ENCODE measurements around the gene PM20D1. TPM values are rescaled to one million over a fixed set of nuclear protein-coding genes. Genes with fewer than 3 reads are reported as not detected.
"Not testable (repeated sequence)": the region's sequence is repeated elsewhere in the genome, so short reads cannot be mapped to it uniquely, and the experiment has no call there.

PM20D1 gene
- total and polyA plus RNA-seq, 2 donors (not counting 1 experiment from before 2014, with no cell fraction given) = not detected

- no peak overlapping the region for H3K4me3 ChIP-seq (replicated peaks in 1 of 4; ENCODE audit: control extremely low read depth in 1 of 4, insufficient read depth in 1 of 4, low read depth in 3 of 4, low read length in 4 of 4)
- DNase-seq (ENCODE audit: low read depth in 2 of 2) = peak in 1 of 2 donors; percentile 4
- H3K4me2 ChIP-seq (ENCODE audit: extremely low read depth, insufficient read depth, low read length) = no peak overlapping the region
- H3K27ac ChIP-seq (ENCODE audit: insufficient read depth, low read length) = no peak overlapping the region
- H3K4me1 ChIP-seq (ENCODE audit: control insufficient read depth, extremely low read depth, insufficient read depth, low read length) = no peaks in the 10 kb centered on the region
- H3K79me2 ChIP-seq (ENCODE audit: control insufficient read depth, insufficient read depth, low read length) = no peaks in the 10 kb centered on the region
- no peaks in the 10 kb centered on the region for H4K20me1 ChIP-seq (ENCODE audit: control insufficient read depth, extremely low read depth, insufficient read depth, low read length)
- no peak overlapping the region for H2AFZ ChIP-seq (ENCODE audit: low read length)
- H3K9me3 ChIP-seq (ENCODE audit: control insufficient read depth, insufficient read depth, low read depth, low read length) = no peaks in the 10 kb centered on the region
- TF ChIP-seq EZH2 (IDR thresholded peaks at IDR 0.05; ENCODE audit: low read length, missing control alignments) = no peak
- TF ChIP-seq CTCF (conservative IDR thresholded peaks at IDR 0.05 in 1 of 2, IDR thresholded peaks at IDR 0.05 in 1 of 2; ENCODE audit: low read depth in 1 of 2, low read length in 2 of 2) = no peak
- H3K9ac ChIP-seq (ENCODE audit: insufficient read depth, low read length) = no peak overlapping the region
- no peaks in the 10 kb centered on the region for H3K36me3 ChIP-seq (ENCODE audit: control insufficient read depth, insufficient read depth, low read length)
- peaks cover 12% of the 10 kb centered on the region for H3K27me3 ChIP-seq (ENCODE audit: control insufficient read depth, insufficient read depth, low read length)
Observed at GRCh38 chr1:205824180-205824579, 25.8 kb downstream of the PM20D1 start.

DNA sequence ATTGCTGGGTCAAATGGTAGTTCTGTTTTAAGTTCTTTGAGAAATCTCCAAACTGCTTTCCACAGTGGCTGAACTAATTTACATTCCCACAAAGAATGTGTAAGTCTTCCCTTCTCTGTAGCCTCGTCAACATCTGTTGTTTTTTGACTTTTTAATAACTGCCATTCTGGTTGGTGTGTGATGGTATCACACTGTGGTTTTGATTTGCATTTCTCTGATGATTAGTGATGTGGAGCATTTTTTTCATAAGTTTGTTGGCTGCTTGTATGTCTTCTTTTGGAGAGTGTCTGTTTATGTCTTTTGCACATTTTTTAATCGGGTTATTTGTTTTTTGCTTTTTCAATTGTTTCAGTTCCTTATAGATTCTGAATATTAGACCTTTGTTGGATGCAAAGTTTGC is 26.7 kb downstream of the PM20D1 start:
- not testable (repeated sequence) for H3K9me3 ChIP-seq (ENCODE audit: control insufficient read depth, insufficient read depth, low read depth, low read length); H3K4me3 ChIP-seq (replicated peaks in 1 of 4; ENCODE audit: control extremely low read depth in 1 of 4, insufficient read depth in 1 of 4, low read depth in 3 of 4, low read length in 4 of 4); H3K36me3 ChIP-seq (ENCODE audit: control insufficient read depth, insufficient read depth, low read length); H2AFZ ChIP-seq (ENCODE audit: low read length); DNase-seq (ENCODE audit: low read depth in 2 of 2); H3K27ac ChIP-seq (ENCODE audit: insufficient read depth, low read length); H3K9ac ChIP-seq (ENCODE audit: insufficient read depth, low read length); H3K79me2 ChIP-seq (ENCODE audit: control insufficient read depth, insufficient read depth, low read length); H4K20me1 ChIP-seq (ENCODE audit: control insufficient read depth, extremely low read depth, insufficient read depth, low read length); H3K4me1 ChIP-seq (ENCODE audit: control insufficient read depth, extremely low read depth, insufficient read depth, low read length); H3K4me2 ChIP-seq (ENCODE audit: extremely low read depth, insufficient read depth, low read length)
- H3K27me3 ChIP-seq (ENCODE audit: control insufficient read depth, insufficient read depth, low read length) = peaks cover 12% of the 10 kb centered on the region

GRCh38 chr1:205822397-205822796 is 27.5 kb downstream of the PM20D1 start:
- no peak for DNase-seq (ENCODE audit: low read depth in 2 of 2)
- TF ChIP-seq EZH2 (IDR thresholded peaks at IDR 0.05; ENCODE audit: low read length, missing control alignments) = no peak
- no peak for TF ChIP-seq CTCF (conservative IDR thresholded peaks at IDR 0.05 in 1 of 2, IDR thresholded peaks at IDR 0.05 in 1 of 2; ENCODE audit: low read depth in 1 of 2, low read length in 2 of 2)

More at GRCh38 chr1:205822397-205822796, 27.5 kb downstream of the PM20D1 start:
- Histone ChIP-seq H3K79me2 (ENCODE audit: control insufficient read depth, insufficient read depth, low read length) (no peaks in the 10 kb centered on the region), H3K4me2 (ENCODE audit: extremely low read depth, insufficient read depth, low read length) (no peak overlapping the region), H3K9me3 (ENCODE audit: control insufficient read depth, insufficient read depth, low read depth, low read length) (no peaks in the 10 kb centered on the region), H3K9ac (ENCODE audit: insufficient read depth, low read length) (no peak overlapping the region), H3K27ac (ENCODE audit: insufficient read depth, low read length) (no peak overlapping the region), H2AFZ (ENCODE audit: low read length) (no peak overlapping the region), H3K36me3 (ENCODE audit: control insufficient read depth, insufficient read depth, low read length) (no peaks in the 10 kb centered on the region), H3K27me3 (ENCODE audit: control insufficient read depth, insufficient read depth, low read length) (peaks cover 9% of the 10 kb centered on the region), H4K20me1 (ENCODE audit: control insufficient read depth, extremely low read depth, insufficient read depth, low read length) (no peaks in the 10 kb centered on the region), H3K4me3 (replicated peaks in 1 of 4; ENCODE audit: control extremely low read depth in 1 of 4, insufficient read depth in 1 of 4, low read depth in 3 of 4, low read length in 4 of 4) (no peak overlapping the region), H3K4me1 (ENCODE audit: control insufficient read depth, extremely low read depth, insufficient read depth, low read length) (no peaks in the 10 kb centered on the region)
